Calu3 (cell line): Measurements from ENCODE around the gene PBOV1. TPM values are rescaled to one million over a fixed set of nuclear protein-coding genes. Genes with fewer than 3 reads are reported as not detected.

Experiments
- BruUV-seq: library from RNA; stranded (reverse); fragments of 400-500 nt; replicated peaks from 2 replicates; lab custom pipeline; 2021; lab: Mats Ljungman, UMichigan
- CTCF ChIA-PET: fragments of 300-600 bp; sonication (Branson Sonifier 250); formaldehyde crosslinking; loops from one replicate; lab custom pipeline; 2022; ENCODE audit warnings: antibody characterized with exemption; lab: Charles Lee
- DNase-seq: peaks from one replicate; pipeline ENCODE4 v3.0.0; 2022
- H3K27ac Mint-ChIP-seq: one replicate; pipeline ENCODE4 v1.8.0; 2022; ENCODE audit warnings: mixed read lengths; ENCODE audit not compliant: unreplicated experiment
- H3K27me3 Mint-ChIP-seq: one replicate; pipeline ENCODE4 v1.8.0; 2022; ENCODE audit warnings: mixed read lengths; ENCODE audit not compliant: unreplicated experiment
- H3K36me3 Mint-ChIP-seq: one replicate; pipeline ENCODE4 v1.8.0; 2022; ENCODE audit warnings: mild to moderate bottlenecking, moderate library complexity, mixed read lengths; ENCODE audit not compliant: insufficient read depth, unreplicated experiment
- H3K4me1 Mint-ChIP-seq: one replicate; pipeline ENCODE4 v1.8.0; 2022; ENCODE audit warnings: mild to moderate bottlenecking, low read depth, mixed read lengths; ENCODE audit not compliant: unreplicated experiment
- H3K4me3 Mint-ChIP-seq: one replicate; pipeline ENCODE4 v1.8.0; 2022; ENCODE audit warnings: mild to moderate bottlenecking, low read depth, moderate library complexity, mixed read lengths; ENCODE audit not compliant: unreplicated experiment
- H3K9me3 Mint-ChIP-seq: one replicate; pipeline ENCODE4 v1.8.0; 2022; ENCODE audit warnings: low read depth, mixed read lengths; ENCODE audit not compliant: unreplicated experiment
- CTCF ChIP-seq: fragments of 200-600 bp; IDR thresholded peaks from one replicate; pipeline ENCODE4 v1.8.0; 2022; ENCODE audit warnings: antibody characterized with exemption; ENCODE audit not compliant: unreplicated experiment
- intact Hi-C: fragments of 100-400 bp; cut with micrococcal nuclease; formaldehyde crosslinking; loops from one replicate; pipeline ENCODE4 v1.10.0; 2022; ENCODE audit not compliant: unreplicated experiment
- total RNA-seq: library from RNA; stranded (reverse); gene quantifications from 2 replicates; pipeline ENCODE4 v1.2.3, GENCODE V29; 2022

The PBOV1 gene
- total RNA-seq, 1 experiment from 2014 or later = not detected

- Mint-ChIP-seq H3K36me3 (peaks cover 8% of the 10 kb centered on the region), H3K4me3 (no peak overlapping the region), H3K9me3 (no peaks in the 10 kb centered on the region), H3K27me3 (no peaks in the 10 kb centered on the region), H3K4me1 (no peaks in the 10 kb centered on the region), H3K27ac (no peak overlapping the region)
- no TSS peak for BruUV-seq
- intact Hi-C loops = no loop called here
- DNase-seq = no peak
- CTCF ChIA-PET = no interaction called here
- TF ChIP-seq CTCF = no peak
These were observed 43.0 kb upstream of the PBOV1 start for GRCh38 chr6:138261116-138261780.

- Mint-ChIP-seq H3K9me3 (no peaks in the 10 kb centered on the region), H3K27ac (no peak overlapping the region), H3K27me3 (no peaks in the 10 kb centered on the region), H3K36me3 (peaks cover 8% of the 10 kb centered on the region), H3K4me3 (no peak overlapping the region), H3K4me1 (no peaks in the 10 kb centered on the region)
- intact Hi-C loops = no loop called here
- CTCF ChIA-PET = no interaction called here
- no TSS peak for BruUV-seq
- no peak for TF ChIP-seq CTCF
- DNase-seq = no peak
These were observed 40.7 kb upstream of the PBOV1 start for GRCh38 chr6:138258991-138259390.

- intact Hi-C loops = no loop called here
- no peak overlapping the region for H3K27ac Mint-ChIP-seq
- no peaks in the 10 kb centered on the region for H3K27me3 Mint-ChIP-seq
- BruUV-seq = no TSS peak
- no peak for DNase-seq
- H3K36me3 Mint-ChIP-seq = peaks cover 8% of the 10 kb centered on the region
- no peak for TF ChIP-seq CTCF
- H3K9me3 Mint-ChIP-seq = no peaks in the 10 kb centered on the region
- CTCF ChIA-PET = no interaction called here
- H3K4me3 Mint-ChIP-seq = no peak overlapping the region
- H3K4me1 Mint-ChIP-seq = no peaks in the 10 kb centered on the region
These were observed 39.9 kb upstream of the PBOV1 start for GRCh38 chr6:138258197-138258596.

- CTCF ChIA-PET = no interaction called here
- Mint-ChIP-seq H3K9me3 (no peaks in the 10 kb centered on the region), H3K36me3 (peaks cover 6% of the 10 kb centered on the region), H3K27me3 (no peaks in the 10 kb centered on the region), H3K27ac (no peak overlapping the region), H3K4me1 (no peaks in the 10 kb centered on the region), H3K4me3 (no peak overlapping the region)
- no TSS peak for BruUV-seq
- no peak for TF ChIP-seq CTCF
- intact Hi-C loops = no loop called here
- DNase-seq = no peak
These were observed 39.3 kb upstream of the PBOV1 start for GRCh38 chr6:138257638-138258040.
